ENCODE measurements around the gene RPL10L. TPM values are rescaled to one million over a fixed set of nuclear protein-coding genes. Genes with fewer than 3 reads are reported as not detected.

The RPL10L gene
- total RNA-seq, result not detected in 2 replicates

DNA sequence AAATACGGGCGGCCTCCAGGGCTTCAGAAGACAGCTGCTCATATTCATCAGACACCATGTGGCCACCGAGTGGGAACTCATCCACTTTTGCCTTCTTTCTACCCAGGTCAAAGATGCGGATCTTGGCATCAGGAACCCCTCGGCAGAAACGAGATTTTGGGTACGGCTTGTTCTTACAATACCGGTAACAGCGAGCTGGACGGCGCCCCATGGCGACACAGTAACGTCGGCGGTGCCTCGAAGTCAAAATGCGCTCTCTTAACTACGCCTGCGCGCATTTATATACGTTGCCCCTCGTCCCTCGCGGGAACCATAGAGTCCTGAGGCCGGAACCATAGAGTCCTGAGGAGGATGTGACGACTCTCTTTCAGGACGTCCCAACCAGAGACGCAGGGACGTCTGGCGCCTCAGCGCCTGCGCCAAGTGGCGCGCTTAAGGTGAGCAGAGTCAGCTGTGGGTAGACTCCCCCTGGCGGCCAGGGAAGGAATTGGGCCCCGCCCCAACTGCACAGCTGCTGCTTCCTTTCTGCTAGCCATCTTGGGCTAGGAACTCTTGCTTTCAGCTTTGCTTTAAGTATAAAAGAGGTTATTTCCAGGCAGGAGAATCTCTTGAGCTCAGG is at the start of gene RPL10L:
TSS of gene RPL10L (minus strand) at position 256 of the 619 bp plus-strand sequence. CDS start at position 211, 45 bp downstream.

Measured in dermis lymphatic vessel endothelial cell (primary cell).